ENCODE measurements around the gene OSCP1.
"Not testable (repeated sequence)": the region's sequence is repeated elsewhere in the genome, so short reads cannot be mapped to it uniquely, and the experiment has no call there.

The OSCP1 gene

GRCh38 chr1:36450270-36450918 lies at the start of gene OSCP1:
Gene OSCP1 (minus strand): TSS chr1:36450451. CDS start chr1:36450369, 82 bp downstream.
- H3K27ac ChIP-seq = peak within 1 kb of the TSS; percentile 92
- H3K36me3 ChIP-seq (replicated peaks) = peaks cover 10% of the 10 kb centered on the region
- peak; percentile 93 for DNase-seq
- H3K27me3 ChIP-seq (replicated peaks) = no peaks in the 10 kb centered on the region
- H3K4me3 ChIP-seq (ENCODE audit: low read depth, low read length) = peak within 1 kb of the TSS; percentile 70
- TF ChIP-seq CTCF (IDR thresholded peaks at IDR 0.05; ENCODE audit: low read depth, low read length, missing control alignments) = no peak
- in situ Hi-C loops (cut with HindIII; ENCODE audit: low pct_ligation_motif_present, low sequenced_read_pairs) = no loop called here

DNA sequence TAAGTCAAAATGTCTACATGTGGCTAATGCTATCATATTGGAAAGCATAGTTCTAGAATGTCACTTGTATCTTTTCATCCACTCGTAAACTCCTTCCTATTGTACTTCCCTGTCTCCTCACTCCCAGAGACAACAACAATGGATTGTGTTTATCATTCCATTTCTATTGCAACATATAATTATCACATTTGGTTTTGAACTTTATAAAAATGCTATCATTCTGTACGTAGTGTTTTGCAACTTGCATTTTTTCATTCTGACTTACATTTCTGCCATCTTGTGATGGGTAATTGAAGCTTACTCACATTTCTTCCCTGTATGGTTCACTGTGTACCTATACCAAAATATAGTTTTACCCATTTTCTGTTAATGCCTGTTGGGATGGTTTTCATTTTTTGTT lies 47.0 kb upstream of the OSCP1 start:
- DNase-seq = no peak
- Histone ChIP-seq H3K4me3 (ENCODE audit: low read depth, low read length) (no peak overlapping the region), H3K27me3 (replicated peaks) (no peaks in the 10 kb centered on the region), H3K27ac (no peak overlapping the region), H3K36me3 (replicated peaks) (no peaks in the 10 kb centered on the region)
- in situ Hi-C loops (cut with HindIII; ENCODE audit: low pct_ligation_motif_present, low sequenced_read_pairs) = no loop called here
- no peak for TF ChIP-seq CTCF (IDR thresholded peaks at IDR 0.05; ENCODE audit: low read depth, low read length, missing control alignments)

DNA sequence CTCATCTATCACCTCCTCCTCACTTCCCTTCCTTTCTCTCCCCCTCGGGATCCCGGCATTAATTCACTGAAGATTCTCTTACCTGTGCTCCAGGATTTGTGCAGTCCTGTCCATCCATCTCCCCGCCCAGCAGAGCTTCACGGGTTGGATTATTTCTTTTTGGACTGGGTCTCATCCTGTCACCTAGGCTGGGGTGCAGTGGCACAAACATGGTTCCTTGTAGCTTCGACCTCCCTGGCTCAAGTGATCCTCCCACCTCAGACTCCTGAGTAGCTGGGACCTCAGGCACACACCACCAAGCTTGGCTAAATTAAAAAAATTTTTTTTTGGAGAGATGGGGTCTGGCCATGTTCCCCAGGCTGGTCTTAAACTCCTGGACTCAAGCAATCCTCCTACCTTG lies 44.7 kb upstream of the OSCP1 start:
- Histone ChIP-seq H3K27ac (no peak overlapping the region), H3K36me3 (replicated peaks) (no peaks in the 10 kb centered on the region), H3K27me3 (replicated peaks) (no peaks in the 10 kb centered on the region), H3K4me3 (ENCODE audit: low read depth, low read length) (no peak overlapping the region)
- in situ Hi-C loops (cut with HindIII; ENCODE audit: low pct_ligation_motif_present, low sequenced_read_pairs) = no loop called here
- DNase-seq = no peak
- TF ChIP-seq CTCF (IDR thresholded peaks at IDR 0.05; ENCODE audit: low read depth, low read length, missing control alignments) = no peak

GRCh38 chr1:36493524-36493923 lies 43.3 kb upstream of the OSCP1 start:
- in situ Hi-C loops (cut with HindIII; ENCODE audit: low pct_ligation_motif_present, low sequenced_read_pairs) = no loop called here
- Histone ChIP-seq H3K27me3 (replicated peaks) (no peaks in the 10 kb centered on the region), H3K4me3 (ENCODE audit: low read depth, low read length) (no peak overlapping the region), H3K27ac (no peak overlapping the region), H3K36me3 (replicated peaks) (no peaks in the 10 kb centered on the region)
- DNase-seq = no peak
- TF ChIP-seq CTCF (IDR thresholded peaks at IDR 0.05; ENCODE audit: low read depth, low read length, missing control alignments) = no peak

DNA sequence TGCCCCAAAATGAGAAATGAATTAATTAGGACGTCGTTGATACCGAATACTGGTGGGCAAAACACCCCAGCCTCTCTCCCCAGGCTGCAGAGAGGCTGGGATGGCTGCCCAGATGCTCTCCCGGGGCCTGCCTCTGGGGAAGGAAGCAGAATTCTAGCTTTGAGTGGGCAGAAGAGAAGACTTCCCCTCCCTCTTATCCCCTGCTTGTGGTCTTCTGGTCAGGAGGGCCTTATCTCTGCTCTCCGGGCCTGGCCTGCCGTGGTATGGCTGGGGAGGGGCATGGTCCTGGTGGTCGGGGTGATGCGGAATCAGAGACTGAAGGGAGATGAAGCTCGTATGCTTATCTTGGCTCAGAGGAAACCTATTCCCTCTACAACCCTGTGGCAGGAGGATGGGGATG lies 42.2 kb upstream of the OSCP1 start:
- in situ Hi-C loops (cut with HindIII; ENCODE audit: low pct_ligation_motif_present, low sequenced_read_pairs) = no loop called here
- Histone ChIP-seq H3K4me3 (ENCODE audit: low read depth, low read length) (no peak overlapping the region), H3K27ac (no peak overlapping the region), H3K27me3 (replicated peaks) (no peaks in the 10 kb centered on the region), H3K36me3 (replicated peaks) (no peaks in the 10 kb centered on the region)
- DNase-seq = no peak
- TF ChIP-seq CTCF (IDR thresholded peaks at IDR 0.05; ENCODE audit: low read depth, low read length, missing control alignments) = no peak

DNA sequence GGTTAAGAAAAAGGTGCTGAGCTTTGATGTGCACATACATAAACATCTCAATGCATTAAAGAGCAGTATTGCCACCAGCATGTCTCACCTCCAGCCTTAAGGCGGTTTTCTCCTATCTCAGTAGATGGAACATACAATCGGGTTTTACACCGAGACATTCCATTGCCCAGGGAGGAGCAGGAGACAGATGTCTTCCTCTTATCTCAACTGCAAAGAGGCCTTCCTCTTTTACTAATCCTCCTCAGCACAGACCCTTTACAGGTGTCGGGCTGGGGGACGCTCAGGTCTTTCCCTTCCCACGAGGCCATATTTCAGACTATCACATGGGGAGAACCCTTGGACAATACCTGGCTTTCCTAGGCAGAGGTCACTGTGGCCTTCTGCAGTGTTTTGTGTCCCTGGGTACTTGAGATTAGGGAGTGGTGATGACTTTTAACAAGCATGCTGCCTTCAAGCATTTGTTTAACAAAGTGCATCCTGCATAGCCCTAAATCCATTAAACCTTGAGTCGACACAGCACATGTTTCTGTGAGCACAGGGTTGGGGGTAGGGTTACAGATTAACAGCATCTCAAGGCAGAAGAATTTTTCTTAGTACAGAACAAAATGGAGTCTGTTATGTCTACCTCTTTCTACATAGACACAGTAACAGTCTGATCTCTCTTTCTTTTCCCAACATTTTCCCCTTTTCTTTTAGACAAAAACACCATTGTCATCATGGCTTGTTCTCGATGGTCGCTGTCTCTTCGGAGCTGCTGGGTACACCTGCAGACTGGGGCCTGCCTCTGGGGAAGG lies 39.2 kb upstream of the OSCP1 start:
- H3K4me3 ChIP-seq (ENCODE audit: low read depth, low read length); H3K36me3 ChIP-seq (replicated peaks); H3K27me3 ChIP-seq (replicated peaks); in situ Hi-C loops (cut with HindIII; ENCODE audit: low pct_ligation_motif_present, low sequenced_read_pairs); DNase-seq; H3K27ac ChIP-seq: not testable (repeated sequence)

All from brain microvascular endothelial cell (primary cell).